ENCODE measurements around the gene GPM6B.

GRCh38 chrX:13759152-13759718, 57.7 kb downstream of the GPM6B start:
- TF ChIP-seq CTCF (IDR thresholded peaks at IDR 0.05) (no peak), ZFX (IDR thresholded peaks at IDR 0.05; ENCODE audit: borderline replicate concordance) (no peak)

Measured in 22Rv1 (cell line).